ENCODE measurements around the gene SSRP1. TPM values are rescaled to one million over a fixed set of nuclear protein-coding genes. Genes with fewer than 3 reads are reported as not detected.

Gene SSRP1
- total and polyA plus RNA-seq, 9 of the 15 experiments (the other 6 are each of a cell fraction or from before 2014, with no cell fraction given) = 91.1 to 416 (median 245) TPM

GRCh38 chr11:57353852-57354251 is 18.2 kb upstream of the SSRP1 start (continued):
- TF ChIP-seq RCOR1 (IDR thresholded peaks at IDR 0.05; ENCODE audit: borderline replicate concordance in 1 of 2, low read depth in 2 of 2, low read length in 2 of 2) (peak in 1 of 2 experiments; percentile 78; a peak in 2 of 4 replicates), PRDM10 (IDR thresholded peaks at IDR 0.05; ENCODE audit: partially characterized antibody) (peak; percentile 92), CC2D1A (IDR thresholded peaks at IDR 0.05) (no peak), POLR2A (conservative IDR thresholded peaks at IDR 0.05) (no peak), ZNF79 (CRISPR knock-in tag; IDR thresholded peaks at IDR 0.05; ENCODE audit: low read depth) (no peak), RB1 (IDR thresholded peaks at IDR 0.05; ENCODE audit: low read depth) (no peak), POLR2AphosphoS2 (IDR thresholded peaks at IDR 0.05; ENCODE audit: low read length) (no peak), ZNF124 (CRISPR knock-in tag; IDR thresholded peaks at IDR 0.05) (no peak), NR2C2 (CRISPR knock-in tag; IDR thresholded peaks at IDR 0.05) (no peak), NR2C2 (tag; IDR thresholded peaks at IDR 0.05) (peak; percentile 71), DPF2 (IDR thresholded peaks at IDR 0.05) (0 out of 2 replicates have a peak, but pooled peaks have one; percentile 13), ZNF239 (CRISPR knock-in tag; IDR thresholded peaks at IDR 0.05) (no peak), ZC3H11A (IDR thresholded peaks at IDR 0.05; ENCODE audit: low read depth, low read length) (no peak), MTA1 (IDR thresholded peaks at IDR 0.05; ENCODE audit: borderline replicate concordance) (no peak), MTA3 (IDR thresholded peaks at IDR 0.05; ENCODE audit: borderline replicate concordance) (0 out of 2 replicates have a peak, but pooled peaks have one; percentile 12), MYNN (IDR thresholded peaks at IDR 0.05) (no peak), MYNN (CRISPR knock-in tag; IDR thresholded peaks at IDR 0.05) (no peak), LCOR (CRISPR knock-in tag; IDR thresholded peaks at IDR 0.05) (no peak)

All from K562 (cell line).